GM21526 (cell line): Measurements from ENCODE around the gene SLC27A3.
"Not testable (repeated sequence)": the region's sequence is repeated elsewhere in the genome, so short reads cannot be mapped to it uniquely, and the experiment has no call there.

Experiments used
- ATAC-seq: cut with Tn5 transposase; IDR thresholded peaks from one replicate; pipeline ENCODE4 v1.9.1; 2021; ENCODE audit warnings: moderate library complexity; ENCODE audit not compliant: unreplicated experiment, low FRiP score

SLC27A3 gene

DNA sequence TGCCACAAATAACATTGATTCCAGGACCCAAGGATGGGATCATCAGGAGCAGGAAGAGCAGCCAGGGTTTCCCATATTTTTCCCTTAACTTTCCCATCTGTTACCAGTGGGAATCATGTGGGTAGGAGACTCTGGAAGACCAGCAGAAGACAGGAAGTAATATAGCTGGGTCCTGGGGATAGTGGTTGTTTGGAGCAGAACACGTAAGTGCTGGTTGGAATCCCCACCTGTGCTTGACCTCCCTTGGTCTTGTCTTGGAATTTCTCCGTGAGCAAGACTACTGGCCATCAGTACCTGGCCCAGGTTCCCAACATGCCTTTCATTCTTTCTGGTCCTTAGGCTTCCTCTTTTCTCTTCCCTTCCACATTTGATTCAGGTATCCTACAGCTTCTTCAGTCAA lies 20.9 kb upstream of the SLC27A3 start:
- no peak for ATAC-seq

DNA sequence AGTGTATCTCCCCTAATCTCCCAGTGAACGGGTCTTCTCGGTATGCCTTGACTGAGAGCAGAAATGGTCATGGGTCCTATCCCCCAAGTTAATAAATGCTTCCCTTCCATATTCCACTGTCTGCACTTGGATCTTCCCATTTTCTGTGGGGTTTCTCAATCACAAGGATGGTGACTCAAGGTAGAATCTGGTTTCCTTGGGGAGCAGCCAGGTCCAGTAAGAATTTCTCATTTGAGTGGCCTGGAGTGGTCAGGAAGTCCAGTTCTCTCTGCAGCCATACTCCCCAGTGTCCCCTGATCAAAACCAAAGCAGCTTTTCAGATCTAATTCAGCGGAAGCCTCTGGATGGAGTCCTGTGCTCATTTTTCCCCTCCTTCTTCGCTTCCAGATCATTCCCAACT lies 14.8 kb upstream of the SLC27A3 start:
- ATAC-seq, result no peak

- ATAC-seq, result no peak
Measured at GRCh38 chr1:153763365-153764225, 11.6 kb upstream of the SLC27A3 start.

- ATAC-seq, result no peak
Measured at GRCh38 chr1:153764310-153764709, 10.9 kb upstream of the SLC27A3 start.

- ATAC-seq, result not testable (repeated sequence)
Measured at GRCh38 chr1:153766663-153767062, 8.5 kb upstream of the SLC27A3 start.

DNA sequence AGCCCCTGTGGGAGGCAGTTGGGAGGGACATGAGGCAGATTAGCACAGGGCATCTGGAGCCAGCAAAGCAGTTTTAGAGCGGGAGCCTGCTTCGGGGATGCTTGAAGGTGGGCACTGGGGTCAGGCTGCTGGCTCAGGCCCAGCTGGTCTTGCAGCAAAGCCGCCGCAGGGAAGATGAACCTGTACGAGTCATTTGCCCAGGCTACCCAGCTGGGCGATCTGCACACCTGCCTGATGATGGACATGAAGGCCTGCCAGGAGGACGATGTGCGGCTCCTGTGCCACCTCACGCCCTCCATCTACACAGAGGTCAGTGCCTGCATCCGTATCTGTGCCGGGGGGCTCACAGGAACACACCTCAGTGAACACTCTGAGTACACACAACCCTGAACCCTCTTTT lies 7.7 kb upstream of the SLC27A3 start:
- no peak for ATAC-seq

- ATAC-seq, result no peak
Measured at GRCh38 chr1:153768316-153769181, 6.7 kb upstream of the SLC27A3 start.

GRCh38 chr1:153769221-153769620 lies 6.0 kb upstream of the SLC27A3 start:
- ATAC-seq, result no peak

- no peak for ATAC-seq
Measured at GRCh38 chr1:153770797-153771196, 4.4 kb upstream of the SLC27A3 start.

DNA sequence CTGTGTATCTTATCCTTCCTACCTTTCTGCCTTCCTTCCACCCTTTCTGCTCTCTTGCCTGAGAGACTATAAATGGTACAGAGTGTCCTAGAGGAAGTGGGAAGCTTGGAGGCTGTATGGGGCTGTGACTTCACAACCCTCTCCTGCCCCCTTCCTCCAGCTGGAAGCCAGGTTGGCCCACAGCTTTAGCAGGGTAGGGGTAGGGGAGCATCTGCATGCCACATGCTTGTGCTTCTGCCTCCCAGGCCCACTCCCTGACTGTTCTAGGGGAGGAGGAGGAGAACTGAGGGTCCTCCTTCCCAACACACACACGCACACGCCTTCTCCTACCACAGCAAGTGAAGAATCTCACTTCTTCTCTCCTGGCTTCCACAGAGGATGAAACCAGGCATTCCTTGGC lies 3.9 kb upstream of the SLC27A3 start:
- no peak for ATAC-seq

DNA sequence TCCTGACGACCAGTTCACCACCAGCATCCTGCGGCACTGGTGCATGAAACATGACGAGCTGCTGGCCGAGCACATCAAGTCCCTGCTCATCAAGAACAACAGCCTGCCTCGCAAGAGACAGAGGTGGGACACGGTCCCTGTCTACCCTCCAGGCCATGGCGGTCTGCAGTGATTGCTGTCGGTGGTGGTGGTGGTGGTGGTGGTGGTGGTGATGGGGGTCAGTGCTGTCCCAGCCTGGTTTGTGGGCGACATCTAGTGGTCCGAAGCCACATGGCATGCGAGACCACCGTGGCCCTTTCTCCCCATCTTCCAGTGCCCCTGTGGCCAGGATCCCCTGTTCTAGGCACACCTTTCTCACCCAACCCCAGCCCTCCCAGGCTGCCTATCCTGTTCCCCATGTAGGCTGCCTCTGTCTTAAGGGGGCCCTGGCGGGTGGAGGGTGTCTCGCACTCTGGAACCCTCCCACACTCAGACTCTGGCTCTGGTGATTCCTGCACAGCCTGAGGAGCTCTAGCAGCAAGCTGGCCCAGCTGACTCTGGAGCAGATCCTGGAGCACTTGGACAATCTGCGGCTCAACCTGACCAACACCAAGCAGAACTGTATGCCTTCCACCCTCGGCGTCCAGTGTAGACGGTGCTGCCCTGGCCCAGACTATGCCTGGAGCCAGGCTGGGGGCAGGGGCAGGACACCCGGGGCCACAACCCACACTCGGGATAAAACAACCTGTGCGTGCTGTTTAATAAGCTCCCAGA lies 3.2 kb upstream of the SLC27A3 start:
- no peak for ATAC-seq

DNA sequence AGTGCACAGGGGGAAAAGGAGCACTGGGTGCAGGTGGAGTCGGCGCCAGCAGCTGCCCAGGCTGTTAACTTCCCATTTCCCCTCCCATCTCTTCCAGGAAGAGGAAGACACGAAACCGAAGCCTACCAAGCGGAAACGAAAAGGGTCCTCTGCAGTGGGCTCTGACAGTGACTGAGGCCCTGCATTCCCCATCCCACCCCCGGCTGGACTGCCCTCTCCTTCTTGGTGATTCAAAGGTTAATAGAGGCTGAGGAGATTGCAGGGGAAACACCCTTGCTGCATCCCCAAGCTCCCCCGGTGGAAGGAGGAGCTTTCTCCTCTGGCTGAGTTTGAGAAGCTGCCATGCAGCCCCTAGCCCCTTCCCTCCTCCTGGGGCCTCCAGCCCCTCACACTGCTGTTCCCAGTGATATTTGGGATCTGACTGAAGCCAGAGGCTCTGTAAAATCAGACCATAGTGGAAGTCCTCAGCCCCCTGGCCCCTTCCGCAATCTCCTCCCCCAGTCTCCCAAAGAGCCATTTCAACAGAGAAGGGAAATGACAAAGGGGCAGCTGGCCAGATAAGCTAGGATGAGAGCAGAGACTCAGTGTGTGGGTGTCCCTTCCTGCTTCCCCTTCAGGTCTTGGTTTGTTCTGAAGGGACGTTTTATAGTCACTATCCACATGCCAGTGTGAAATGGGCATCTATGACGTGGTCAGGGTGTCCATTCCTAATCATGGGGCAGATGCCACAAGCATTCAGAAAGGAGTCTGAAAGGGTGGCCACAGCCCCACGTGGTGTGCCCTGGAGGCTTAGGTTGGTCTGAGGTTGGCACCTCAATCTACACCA lies 1.9 kb upstream of the SLC27A3 start:
- ATAC-seq, result no peak

- ATAC-seq, result no peak
Measured at GRCh38 chr1:153774026-153774595, 1.1 kb upstream of the SLC27A3 start.

- no peak for ATAC-seq
Measured at GRCh38 chr1:153775458-153776327, 486 bp downstream of the SLC27A3 start.

- no peak for ATAC-seq
Measured at GRCh38 chr1:153776352-153776751, 1.1 kb downstream of the SLC27A3 start.

DNA sequence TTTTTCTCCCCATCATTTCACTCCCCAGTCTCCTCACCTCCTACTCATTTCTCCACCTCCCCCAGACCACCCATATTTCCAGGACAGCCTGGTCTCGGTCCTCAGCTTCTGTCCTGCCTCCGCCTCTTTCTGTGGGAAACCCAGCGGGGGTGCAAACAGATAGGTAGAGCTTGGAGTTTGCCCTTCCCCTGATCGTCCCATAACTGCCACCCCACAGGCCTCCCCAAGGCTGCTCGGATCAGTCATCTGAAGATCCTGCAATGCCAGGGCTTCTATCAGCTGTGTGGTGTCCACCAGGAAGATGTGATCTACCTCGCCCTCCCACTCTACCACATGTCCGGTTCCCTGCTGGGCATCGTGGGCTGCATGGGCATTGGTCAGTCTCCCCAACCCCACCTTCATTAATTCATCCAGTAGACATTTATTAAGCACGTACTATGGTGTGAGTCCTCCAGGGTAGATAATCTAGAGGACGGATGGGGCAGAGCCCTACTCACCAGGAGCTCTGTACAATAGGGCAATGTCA lies 1.7 kb downstream of the SLC27A3 start:
- no peak for ATAC-seq

DNA sequence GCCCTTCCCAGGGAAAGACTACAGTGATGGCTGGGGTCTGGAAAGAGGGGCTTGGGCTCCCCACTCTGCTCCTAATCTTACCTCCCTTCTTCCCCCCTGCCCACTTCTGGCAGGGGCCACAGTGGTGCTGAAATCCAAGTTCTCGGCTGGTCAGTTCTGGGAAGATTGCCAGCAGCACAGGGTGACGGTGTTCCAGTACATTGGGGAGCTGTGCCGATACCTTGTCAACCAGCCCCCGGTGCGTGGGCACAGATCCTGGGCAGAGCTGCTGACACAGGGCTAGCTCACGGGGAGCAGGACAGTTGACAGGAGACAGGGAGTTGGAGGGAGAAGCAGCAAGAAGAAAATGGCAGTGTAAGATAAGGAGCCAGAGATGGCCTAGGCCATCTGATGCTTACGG lies 2.4 kb downstream of the SLC27A3 start:
- no peak for ATAC-seq

DNA sequence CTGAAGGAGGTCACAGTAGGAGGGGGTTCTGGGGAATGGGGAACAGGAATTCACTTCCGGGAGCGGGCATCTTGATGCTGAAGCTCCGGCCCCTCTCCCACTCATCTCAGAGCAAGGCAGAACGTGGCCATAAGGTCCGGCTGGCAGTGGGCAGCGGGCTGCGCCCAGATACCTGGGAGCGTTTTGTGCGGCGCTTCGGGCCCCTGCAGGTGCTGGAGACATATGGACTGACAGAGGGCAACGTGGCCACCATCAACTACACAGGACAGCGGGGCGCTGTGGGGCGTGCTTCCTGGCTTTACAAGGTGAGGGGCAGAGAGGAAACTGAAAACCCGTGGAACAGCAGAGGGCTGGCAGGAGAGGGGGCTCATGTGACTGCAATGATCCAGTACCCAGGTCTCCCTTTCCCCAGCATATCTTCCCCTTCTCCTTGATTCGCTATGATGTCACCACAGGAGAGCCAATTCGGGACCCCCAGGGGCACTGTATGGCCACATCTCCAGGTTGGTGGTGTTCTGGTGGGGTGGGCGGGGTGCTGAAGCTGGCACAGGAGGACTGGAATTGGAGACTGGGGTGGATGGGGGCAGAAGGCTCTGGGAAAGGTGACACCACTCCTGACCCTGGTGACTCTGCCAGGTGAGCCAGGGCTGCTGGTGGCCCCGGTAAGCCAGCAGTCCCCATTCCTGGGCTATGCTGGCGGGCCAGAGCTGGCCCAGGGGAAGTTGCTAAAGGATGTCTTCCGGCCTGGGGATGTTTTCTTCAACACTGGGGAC lies 3.0 kb downstream of the SLC27A3 start:
- ATAC-seq, result no peak
